OCI-LY7 (cell line): Measurements from ENCODE around the gene INPP5A. TPM values are rescaled to one million over a fixed set of nuclear protein-coding genes. Genes with fewer than 3 reads are reported as not detected.
"Not testable (repeated sequence)": the region's sequence is repeated elsewhere in the genome, so short reads cannot be mapped to it uniquely, and the experiment has no call there.

Experiments
- BruUV-seq: library from RNA; stranded (reverse); fragments of 400-500 nt; replicated peaks from 2 replicates; lab custom pipeline; 2021; lab: Mats Ljungman, UMichigan
- CTCF ChIA-PET: fragments of 300-600 bp; sonication (Branson Sonifier 250); formaldehyde crosslinking; loops from one replicate; lab custom pipeline; 2022; ENCODE audit warnings: antibody characterized with exemption; ENCODE audit not compliant: unreplicated experiment; lab: Charles Lee
- POLR2A ChIA-PET: fragments of 300-600 bp; sonication (Branson Sonifier 250); formaldehyde crosslinking; loops from one replicate; lab custom pipeline; 2022; ENCODE audit warnings: antibody characterized with exemption; lab: Charles Lee
- DNase-seq: peaks from one replicate; pipeline ENCODE4 v3.0.0-alpha.2; 2015; ENCODE audit warnings: low spot score
- H2AFZ ChIP-seq: fragments of 200-600 bp; sonication (generic), shearing (Covaris generic); 2 replicates; pipeline ENCODE4 v1.6.1; 2014; ENCODE audit warnings: mild to moderate bottlenecking, antibody characterized with exemption, low read length, moderate library complexity
- H3K27ac ChIP-seq: fragments of 200-600 bp; sonication (generic); 2 replicates; pipeline ENCODE4 v1.5.1; 2014; ENCODE audit warnings: mixed run types, low read depth, mild to moderate bottlenecking, moderate library complexity, low read length, inconsistent platforms; ENCODE audit not compliant: poor library complexity, severe bottlenecking
- H3K36me3 ChIP-seq: fragments of 200-600 bp; sonication (generic); 2 replicates; pipeline ENCODE4 v1.6.1; 2014; ENCODE audit warnings: mild to moderate bottlenecking, antibody characterized with exemption, low read length, moderate library complexity, mixed read lengths; ENCODE audit not compliant: insufficient read depth
- H3K4me1 ChIP-seq: fragments of 200-600 bp; sonication (generic); 2 replicates; pipeline ENCODE4 v1.5.1; 2014; ENCODE audit warnings: mild to moderate bottlenecking, low read length; ENCODE audit not compliant: insufficient read depth, poor library complexity, severe bottlenecking
- H3K4me2 ChIP-seq: fragments of 200-600 bp; sonication (generic); 2 replicates; pipeline ENCODE4 v1.6.1; 2014; ENCODE audit warnings: mild to moderate bottlenecking, low read length
- H3K4me3 ChIP-seq: fragments of 200-600 bp; sonication (generic); 2 replicates; pipeline ENCODE4 v1.5.1; 2014; ENCODE audit warnings: mild to moderate bottlenecking, low read depth, low read length; ENCODE audit not compliant: poor library complexity, severe bottlenecking
- H3K79me2 ChIP-seq: fragments of 200-600 bp; sonication (generic); 2 replicates; pipeline ENCODE4 v1.6.1; 2016; ENCODE audit warnings: low read depth, mild to moderate bottlenecking, low read length, moderate library complexity, mixed read lengths; ENCODE audit not compliant: insufficient read depth
- H3K9me2 ChIP-seq: fragments of 200-600 bp; sonication (generic); 2 replicates; pipeline ENCODE4 v1.6.1; 2016; ENCODE audit warnings: mild to moderate bottlenecking, low read length, mixed read lengths; ENCODE audit not compliant: insufficient read depth
- H3K9me3 ChIP-seq: fragments of 200-600 bp; sonication (generic); 2 replicates; pipeline ENCODE4 v1.6.1; 2014; ENCODE audit warnings: mild to moderate bottlenecking, mixed run types, low read length, mixed read lengths
- H4K20me1 ChIP-seq: fragments of 200-600 bp; sonication (generic); 2 replicates; pipeline ENCODE4 v1.6.1; 2014; ENCODE audit warnings: mild to moderate bottlenecking, antibody characterized with exemption, low read length, moderate library complexity, mixed read lengths; ENCODE audit not compliant: insufficient read depth
- CTCF ChIP-seq: fragments of 200-600 bp; sonication (generic); conservative IDR thresholded peaks from 2 replicates; pipeline ENCODE4 v1.5.1; 2014; ENCODE audit warnings: mild to moderate bottlenecking, antibody characterized with exemption, low read length, moderate library complexity, mixed read lengths
- EZH2phosphoT487 ChIP-seq: fragments of 200-600 bp; sonication (generic); IDR thresholded peaks from 2 replicates; pipeline ENCODE4 v1.6.1; 2018; ENCODE audit warnings: low read depth, borderline replicate concordance, mild to moderate bottlenecking, mixed run types, antibody characterized with exemption, low read length, moderate library complexity, mixed read lengths
- intact Hi-C: fragments of 100-400 bp; cut with micrococcal nuclease; formaldehyde crosslinking; loops from one replicate; pipeline ENCODE4 v1.10.0; 2022; ENCODE audit not compliant: unreplicated experiment
- total RNA-seq, 2 experiments: library from RNA; depleted of rRNA in 1 of 2; stranded (reverse); fragments of >200 nt in 1 of 2; shearing (Covaris generic) in 1 of 2; gene quantifications; 2 replicates each; pipeline ENCODE4 v1.2.3, GENCODE V29; 2014 to 2022

The INPP5A gene
- total RNA-seq, 2 experiments from 2014 or later = 14.5 to 18.4 TPM

GRCh38 chr10:132704008-132704814 lies 166.6 kb downstream of the INPP5A start:
- BruUV-seq = no TSS peak
- TF ChIP-seq EZH2phosphoT487 = no peak
- TF ChIP-seq CTCF = no peak

GRCh38 chr10:132704815-132705064 lies 167.2 kb downstream of the INPP5A start:
- DNase-seq, H4K20me1 ChIP-seq, H3K4me1 ChIP-seq, intact Hi-C loops, H3K9me2 ChIP-seq, H3K79me2 ChIP-seq, CTCF ChIA-PET, BruUV-seq, POLR2A ChIA-PET, H3K4me2 ChIP-seq, H3K4me3 ChIP-seq, H3K36me3 ChIP-seq, H2AFZ ChIP-seq, H3K9me3 ChIP-seq, H3K27ac ChIP-seq: not testable (repeated sequence)

More at GRCh38 chr10:132704008-132704814, 166.6 kb downstream of the INPP5A start:
- Histone ChIP-seq H3K36me3 (no peaks in the 10 kb centered on the region), H3K4me1 (no peaks in the 10 kb centered on the region), H3K9me3 (peaks cover 9% of the 10 kb centered on the region; the same call in 1 of the 2 replicates), H3K79me2 (no peaks in the 10 kb centered on the region), H3K4me2 (no peak overlapping the region), H3K9me2 (no peaks in the 10 kb centered on the region), H4K20me1 (no peaks in the 10 kb centered on the region), H2AFZ (no peak overlapping the region), H3K4me3 (no peak overlapping the region), H3K27ac (no peak overlapping the region)
- intact Hi-C loops = no loop called here
- ChIA-PET CTCF (no interaction called here), POLR2A (no interaction called here)
- no peak for DNase-seq

- no TSS peak for BruUV-seq
Observed at GRCh38 chr10:132705173-132705572, 167.6 kb downstream of the INPP5A start.

More at GRCh38 chr10:132705173-132705572, 167.6 kb downstream of the INPP5A start:
- no peak for DNase-seq
- Histone ChIP-seq H3K9me2 (no peaks in the 10 kb centered on the region), H3K4me3 (no peak overlapping the region), H3K9me3 (peaks cover 9% of the 10 kb centered on the region; the same call in 1 of the 2 replicates), H3K36me3 (no peaks in the 10 kb centered on the region), H3K4me2 (no peak overlapping the region), H3K27ac (no peak overlapping the region), H3K4me1 (no peaks in the 10 kb centered on the region), H3K79me2 (no peaks in the 10 kb centered on the region), H2AFZ (no peak overlapping the region), H4K20me1 (no peaks in the 10 kb centered on the region)
- ChIA-PET CTCF (no interaction called here), POLR2A (no interaction called here)
- TF ChIP-seq CTCF (no peak), EZH2phosphoT487 (no peak)
- intact Hi-C loops = no loop called here
